ENCODE results near the gene SH2D3C. TPM values are rescaled to one million over a fixed set of nuclear protein-coding genes. Genes with fewer than 3 reads are reported as not detected.
A peak's percentile ranks its signal among the peaks of the same experiment; 100 is the strongest.

SH2D3C gene
- total and polyA plus RNA-seq, 2 of the 8 experiments (the other 6 are each of a cell fraction or from before 2014, with no cell fraction given), result 6.4 to 8.1 TPM

DNA sequence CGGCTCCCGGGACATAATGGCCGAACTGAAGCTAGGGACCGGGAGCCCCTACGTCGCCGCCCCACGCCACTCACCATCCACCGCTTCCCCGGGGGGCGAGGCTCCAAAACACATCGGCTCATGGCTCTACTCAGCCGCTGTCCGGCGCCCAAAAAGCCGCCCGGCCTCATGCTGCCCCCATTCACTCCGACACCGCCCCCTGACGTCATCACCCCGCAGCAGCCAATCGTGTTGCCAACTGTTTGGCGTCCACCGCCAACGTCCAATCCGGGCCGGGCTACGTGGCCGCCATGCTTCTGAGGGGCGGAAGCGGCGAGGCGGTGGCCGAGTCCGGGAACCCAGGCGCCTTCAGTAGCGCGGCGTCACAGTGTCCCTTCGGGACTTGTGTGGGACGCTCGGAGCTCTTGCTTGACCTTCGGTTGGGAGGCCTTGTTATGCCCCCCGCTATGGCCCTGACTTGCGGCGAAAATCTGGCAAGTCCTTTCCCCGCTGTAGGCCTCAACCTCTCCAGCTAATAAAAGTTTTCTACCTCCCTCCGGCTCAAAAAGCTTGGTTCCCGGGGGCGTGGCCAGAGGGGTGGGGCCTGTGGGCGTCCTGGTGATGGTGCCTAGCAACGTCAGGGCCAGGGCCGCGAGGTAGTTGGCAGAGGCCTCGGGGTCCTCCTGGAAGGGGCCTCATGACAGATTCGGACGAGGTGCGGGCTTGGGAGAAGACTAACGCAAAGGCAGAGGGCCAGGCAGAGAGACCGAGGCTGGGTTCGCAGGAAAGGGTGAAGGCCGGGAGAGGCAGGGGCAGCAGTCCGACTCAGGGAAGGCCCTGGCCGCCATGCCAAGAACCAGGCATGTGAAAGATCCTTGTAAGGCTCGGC is 62.8 kb downstream of the SH2D3C start, which contains the start of the genes PTRH1 and TTC16:
Gene PTRH1, minus strand, starts transcription at position 194 of the 868 bp plus-strand sequence. Its CDS starts 24 bp downstream, at position 170.
Gene TTC16, plus strand, starts transcription at position 610 of the 868 bp plus-strand sequence. Its CDS starts 67 bp downstream, at position 677.
- POLR2A ChIA-PET (ENCODE audit: partially characterized antibody), result interaction anchor here (0.6 to 2.7 kb wide), 10 partner anchors 9 to 291 kb away, joined by 3 to 17 read pairs (median 3); partner anchors contain the start of genes CFAP157, LRSAM1, RPL12 and TOR2A
- Histone ChIP-seq H3K4me1 (replicated peaks in 1 of 4; ENCODE audit: control insufficient read depth in 3 of 4, insufficient read depth in 4 of 4, low read length in 3 of 4) (peaks cover 0 to 28% (median 21%) of the 10 kb centered on the region in 4 experiments; a peak in 6 of 7 replicates), H3K27ac (ENCODE audit: low read depth, low read length) (no peak within 1 kb of the TSS)
- no peak for TF ChIP-seq BACH1 (IDR thresholded peaks at IDR 0.05; ENCODE audit: low read length)
- TF ChIP-seq TEAD4 (IDR thresholded peaks at IDR 0.05; ENCODE audit: low read depth, low read length), result no peak
- no peak for TF ChIP-seq EZH2 (IDR thresholded peaks at IDR 0.05; ENCODE audit: low read depth, low read length, severe bottlenecking)
- TF ChIP-seq RBBP5 (IDR thresholded peaks at IDR 0.05; ENCODE audit: borderline replicate concordance, low read depth, low read length), result peak; percentile 8; the same call in 1 of the 2 replicates
- no peak for TF ChIP-seq ZNF274 (IDR thresholded peaks at IDR 0.05; ENCODE audit: borderline replicate concordance, extremely low read depth, low read length)
- TF ChIP-seq FOSL1 (IDR thresholded peaks at IDR 0.05; ENCODE audit: insufficient read depth, low read depth, low read length), result no peak
- no peak for TF ChIP-seq MAFK (IDR thresholded peaks at IDR 0.05; ENCODE audit: low read depth, low read length)
- peak; percentile 23 for TF ChIP-seq NANOG (IDR thresholded peaks at IDR 0.05; ENCODE audit: insufficient read depth, low read depth, low read length, poor library complexity, severe bottlenecking)
- no peak for TF ChIP-seq ASH2L (IDR thresholded peaks at IDR 0.05; ENCODE audit: low read length)
- peak; percentile 100 for TF ChIP-seq YY1 (IDR thresholded peaks at IDR 0.05; ENCODE audit: low read depth, low read length)
- TF ChIP-seq GABPA (IDR thresholded peaks at IDR 0.05; ENCODE audit: borderline replicate concordance, insufficient read depth, low read length), result peak; percentile 13; the same call in 1 of the 2 replicates

More for the DNA sequence above, 62.8 kb downstream of the SH2D3C start, which contains the start of the genes PTRH1 and TTC16:
- no peak within 1 kb of the TSS for H3K23ac ChIP-seq (ENCODE audit: insufficient read length)
- H2AK5ac ChIP-seq (ENCODE audit: low read depth, low read length), result no peak within 1 kb of the TSS
- no peak within 1 kb of the TSS for H2BK120ac ChIP-seq (replicated peaks; ENCODE audit: low read depth, low read length)
- no peaks in the 10 kb centered on the region for H3K79me2 ChIP-seq (ENCODE audit: control insufficient read depth in 1 of 2, insufficient read depth in 2 of 2, low read length in 2 of 2)
- no peak within 1 kb of the TSS for H2BK15ac ChIP-seq (ENCODE audit: low read length)
- peak within 1 kb of the TSS; percentile 75; the same call in 1 of the 2 replicates for H2BK12ac ChIP-seq (ENCODE audit: low read depth, low read length)
- H2BK20ac ChIP-seq (ENCODE audit: low read length), result no peak within 1 kb of the TSS
- peak within 1 kb of the TSS; percentile 64 to 82 (median 75) for H3K4me3 ChIP-seq (ENCODE audit: extremely low read depth in 1 of 4, insufficient read depth in 2 of 4, low read depth in 3 of 4, low read length in 4 of 4)
- H3K4ac ChIP-seq (replicated peaks; ENCODE audit: insufficient read length, low read depth, low read length), result no peak within 1 kb of the TSS
- FAIRE-seq (no peak), DNase-seq (ENCODE audit: low read depth in 1 of 2, low spot score in 2 of 2) (peak; percentile 77 to 99)
- H2AFZ ChIP-seq (ENCODE audit: low read length), result peak within 1 kb of the TSS; percentile 48; the same call in 1 of the 2 replicates
- no peaks in the 10 kb centered on the region; the same call in 1 of the 2 replicates for H3K79me1 ChIP-seq (ENCODE audit: low read depth, low read length)
- H3K14ac ChIP-seq (ENCODE audit: insufficient read length), result no peak within 1 kb of the TSS
- no peaks in the 10 kb centered on the region for H3K9me3 ChIP-seq (ENCODE audit: insufficient read depth in 2 of 2, low read depth in 1 of 2, low read length in 1 of 2)
- 7% methylated on average over 61 of the region's 65 CpGs; no CpG with 5 or more reads in 1 of the 2 experiments for WGBS, 2 experiments (ENCODE audit: extremely low coverage in 1 of 2, insufficient coverage in 1 of 2, insufficient read length in 1 of 2, insufficient replicate concordance in 2 of 2, low coverage in 1 of 2, low lambda C conversion rate in 2 of 2, missing lambda C conversion rate in 1 of 2)
- no peak within 1 kb of the TSS; the same call in none of the 2 replicates for H3K18ac ChIP-seq (ENCODE audit: extremely low read depth, low read length)
- no peaks in the 10 kb centered on the region for H3K36me3 ChIP-seq (ENCODE audit: control insufficient read depth in 2 of 4, insufficient read depth in 4 of 4, low read length in 3 of 4)
- H4K8ac ChIP-seq (ENCODE audit: extremely low read depth, insufficient read depth, low read length), result peak within 1 kb of the TSS; percentile 11
- H3K27me3 ChIP-seq (replicated peaks in 1 of 4; ENCODE audit: control insufficient read depth in 3 of 4, extremely low read depth in 1 of 4, insufficient read depth in 3 of 4, low read length in 3 of 4), result 0 out of 7 replicates have a peak, but pooled peaks cover 0 to 2% (median 0%) of the 10 kb centered on the region in 4 experiments
- peaks cover 10% of the 10 kb centered on the region; the same call in 1 of the 2 replicates for H3K23me2 ChIP-seq (ENCODE audit: low read depth, low read length)
- no peak within 1 kb of the TSS for H4K5ac ChIP-seq (ENCODE audit: insufficient read length, low read depth, low read length)
- peak within 1 kb of the TSS; percentile 59 to 99 for H3K4me2 ChIP-seq (ENCODE audit: insufficient read depth in 1 of 2, low read depth in 2 of 2, low read length in 2 of 2)
- H3K56ac ChIP-seq (replicated peaks; ENCODE audit: insufficient read length, low read depth, low read length), result no peak within 1 kb of the TSS
- no peak within 1 kb of the TSS for H4K91ac ChIP-seq (replicated peaks; ENCODE audit: insufficient read length, low read length)
- CTCF ChIA-PET (ENCODE audit: partially characterized antibody), result interaction anchor here (1.0 to 3.3 kb wide), 6 partner anchors 17 to 153 kb away, joined by 3 to 24 read pairs (median 4); partner anchors contain the start of gene TOR2A
- H2BK5ac ChIP-seq (ENCODE audit: low read depth, low read length), result peak within 1 kb of the TSS; percentile 24; the same call in 1 of the 2 replicates
- peaks cover 0 to 3% of the 10 kb centered on the region in 2 experiments for H4K20me1 ChIP-seq (replicated peaks in 1 of 2; ENCODE audit: control insufficient read depth in 1 of 2, insufficient read depth in 2 of 2, low read length in 2 of 2)
- H3K9ac ChIP-seq (replicated peaks in 1 of 4; ENCODE audit: extremely low read depth in 1 of 4, low read depth in 3 of 4, low read length in 3 of 4), result peak within 1 kb of the TSS in 2 of 4 experiments; percentile 42 to 45; a peak in 4 of 7 replicates
